CD4-positive, alpha-beta T cell treated with Interleukin-10 for 1 hour (primary cell): Measurements from ENCODE around the gene KAT2B.
A peak's percentile ranks its signal among the peaks of the same experiment; 100 is the strongest.

Experiments used
- DNase-seq: peaks from one replicate; pipeline ENCODE4 v3.0.0-alpha.2; 2020

KAT2B gene

DNA sequence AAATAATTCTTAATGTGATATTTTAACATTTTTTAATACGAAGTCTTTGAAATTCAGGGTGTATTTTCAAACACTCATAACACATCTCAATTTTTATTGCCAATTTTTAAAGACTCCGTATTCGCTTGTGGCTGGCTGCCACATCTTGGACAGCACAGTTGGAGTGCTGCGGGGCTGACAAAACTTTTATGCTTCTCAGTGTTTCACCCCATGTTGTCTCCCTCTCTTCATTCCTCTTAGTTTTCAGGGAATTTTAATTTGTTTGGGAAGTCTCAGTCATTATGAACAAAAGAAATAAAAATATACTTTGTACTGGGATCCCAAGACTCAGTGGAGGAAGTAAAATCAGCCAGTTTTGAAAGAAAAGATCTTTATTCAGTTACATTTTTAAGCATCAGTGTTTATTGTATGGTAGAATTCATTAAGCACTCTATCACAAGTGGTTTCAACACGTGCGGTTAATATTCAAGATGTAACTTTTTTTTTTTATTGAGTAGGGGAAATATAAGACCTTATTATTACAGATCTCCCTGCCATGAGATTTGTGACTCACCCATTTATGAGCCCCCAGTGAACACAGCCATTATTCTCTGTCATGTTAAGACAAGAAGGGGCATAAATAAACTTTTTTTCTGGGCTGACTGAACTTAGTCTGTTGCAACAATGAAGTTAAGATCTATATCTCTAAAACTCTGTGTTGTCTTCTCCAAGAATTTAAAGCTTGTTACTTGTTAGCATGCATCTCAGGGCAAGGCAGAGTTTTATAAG, 26.8 kb downstream of the KAT2B start:
- DNase-seq, result no peak

DNA sequence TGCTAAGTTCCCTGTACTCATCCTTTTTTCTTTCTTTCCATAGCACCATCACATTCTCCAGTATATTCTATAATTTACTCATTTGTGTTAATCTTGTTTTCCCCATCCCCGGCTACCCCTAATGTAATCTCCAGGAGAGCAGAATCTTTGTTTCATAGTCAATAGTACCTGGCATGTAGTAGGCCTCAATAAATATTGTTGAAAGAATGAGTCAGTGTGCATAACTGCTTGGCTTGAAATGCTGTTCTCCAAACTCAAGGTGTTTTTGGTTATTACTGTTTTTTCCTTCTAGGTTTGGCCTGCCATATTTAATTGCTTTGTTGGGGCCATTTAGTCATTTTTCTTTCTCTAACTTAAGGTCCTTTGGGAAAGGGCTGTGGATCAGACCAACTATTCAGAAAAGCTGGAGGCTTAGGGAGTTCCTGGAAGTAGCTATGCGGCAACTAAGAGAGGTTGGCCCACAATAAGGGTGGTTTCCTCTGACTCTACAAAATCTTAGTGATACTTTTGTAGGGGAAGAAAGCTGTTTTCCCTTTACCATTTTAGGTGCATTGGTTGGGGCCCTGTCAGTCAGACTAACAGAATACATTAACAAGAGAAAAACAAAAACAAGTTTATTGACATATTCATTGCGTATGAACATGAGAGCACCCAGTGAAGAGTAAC, 28.4 kb downstream of the KAT2B start:
- DNase-seq, result no peak

DNA sequence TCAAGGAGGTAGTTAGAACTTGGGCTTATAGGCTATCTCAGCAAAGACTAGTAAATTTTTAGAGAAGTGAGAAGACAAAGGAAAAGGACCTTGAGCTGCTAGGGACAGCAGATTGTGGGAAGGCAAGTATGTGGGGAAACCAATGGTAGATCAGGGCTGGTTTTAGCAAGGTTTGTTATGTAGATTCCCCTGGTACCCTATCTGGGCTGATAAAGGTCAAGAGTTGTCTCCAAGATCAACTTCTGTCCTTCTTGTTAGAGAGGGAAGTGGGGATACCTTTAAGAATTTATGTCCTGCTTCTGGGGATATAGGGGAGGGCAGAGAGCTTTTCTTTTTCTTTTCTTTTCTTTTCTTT, 28.9 kb downstream of the KAT2B start:
- no peak for DNase-seq

DNA sequence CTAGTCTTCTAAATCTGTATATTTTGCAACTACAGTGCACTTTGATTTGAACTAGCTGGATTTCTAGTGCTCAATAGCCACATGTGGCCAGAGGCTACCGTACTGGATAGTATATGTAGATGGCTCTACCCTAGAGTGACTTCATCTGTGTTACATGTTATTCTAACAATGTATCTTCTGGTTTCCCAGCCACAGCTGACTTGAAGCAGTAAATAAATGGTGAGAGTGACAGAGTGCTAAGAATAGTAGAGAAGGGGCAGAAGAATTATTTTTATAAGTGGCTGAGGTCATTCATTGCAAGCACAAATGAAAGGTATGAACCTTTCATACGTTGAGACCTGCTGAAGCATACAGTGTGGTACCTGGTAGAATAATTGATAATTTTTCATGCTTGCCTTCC, 30.9 kb downstream of the KAT2B start:
- DNase-seq, result no peak

DNA sequence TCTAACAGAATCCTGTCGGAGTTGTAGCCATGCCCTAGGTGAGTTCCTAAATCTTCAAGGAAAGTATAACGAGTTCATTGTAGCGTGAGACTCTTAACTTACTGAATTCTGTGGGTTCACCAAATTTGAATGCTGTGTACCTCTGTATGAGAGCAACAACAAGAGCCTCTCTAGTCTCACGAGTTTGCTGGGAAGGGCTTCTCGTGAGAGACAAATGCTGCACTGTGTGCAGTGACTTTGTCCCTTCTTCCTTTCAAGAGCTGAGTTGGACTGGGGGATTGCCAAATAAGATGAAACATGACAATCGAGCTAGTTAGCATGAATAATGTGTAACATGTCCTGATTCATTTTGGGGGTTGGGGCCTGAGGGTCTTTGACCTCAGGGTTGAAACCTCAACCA, 32.2 kb downstream of the KAT2B start:
- no peak for DNase-seq

DNA sequence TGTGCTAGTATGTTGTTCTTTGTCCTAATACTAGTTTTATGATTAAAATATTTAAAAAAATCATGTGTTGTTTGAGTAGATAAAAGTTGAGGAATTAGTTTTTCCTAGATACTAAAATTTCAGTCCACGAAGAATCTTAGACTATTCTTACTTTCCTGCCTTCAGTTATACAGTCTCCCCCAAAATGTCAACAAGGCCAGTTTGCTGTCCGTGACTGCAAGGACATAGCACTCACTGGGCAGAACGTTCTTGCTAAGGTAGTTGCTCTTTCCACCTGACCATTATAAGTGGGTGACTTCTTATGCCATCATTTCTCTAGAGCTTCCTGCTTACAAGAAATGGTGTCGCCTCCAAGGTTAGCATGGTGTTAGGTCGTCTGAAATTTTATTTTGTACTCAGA, 32.8 kb downstream of the KAT2B start:
- no peak for DNase-seq

DNA sequence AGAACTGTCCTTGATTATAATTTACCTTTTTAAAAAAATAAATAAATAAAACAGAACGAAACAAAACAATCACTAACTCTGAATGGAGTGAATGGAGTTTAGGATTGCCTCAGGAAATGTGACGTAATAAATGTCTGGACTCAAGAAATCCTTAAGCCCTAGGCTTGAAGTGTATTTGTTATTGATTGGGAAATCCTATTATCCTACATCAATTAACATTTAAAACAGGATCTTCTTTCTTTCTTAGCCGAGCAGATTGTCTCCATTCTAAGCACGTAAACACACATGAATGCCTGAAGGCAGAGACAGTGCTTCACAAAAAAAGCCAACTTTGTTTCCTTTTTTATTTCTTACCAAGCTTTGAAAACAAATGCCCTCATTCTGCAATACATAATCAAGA, 33.4 kb downstream of the KAT2B start:
- no peak for DNase-seq

DNA sequence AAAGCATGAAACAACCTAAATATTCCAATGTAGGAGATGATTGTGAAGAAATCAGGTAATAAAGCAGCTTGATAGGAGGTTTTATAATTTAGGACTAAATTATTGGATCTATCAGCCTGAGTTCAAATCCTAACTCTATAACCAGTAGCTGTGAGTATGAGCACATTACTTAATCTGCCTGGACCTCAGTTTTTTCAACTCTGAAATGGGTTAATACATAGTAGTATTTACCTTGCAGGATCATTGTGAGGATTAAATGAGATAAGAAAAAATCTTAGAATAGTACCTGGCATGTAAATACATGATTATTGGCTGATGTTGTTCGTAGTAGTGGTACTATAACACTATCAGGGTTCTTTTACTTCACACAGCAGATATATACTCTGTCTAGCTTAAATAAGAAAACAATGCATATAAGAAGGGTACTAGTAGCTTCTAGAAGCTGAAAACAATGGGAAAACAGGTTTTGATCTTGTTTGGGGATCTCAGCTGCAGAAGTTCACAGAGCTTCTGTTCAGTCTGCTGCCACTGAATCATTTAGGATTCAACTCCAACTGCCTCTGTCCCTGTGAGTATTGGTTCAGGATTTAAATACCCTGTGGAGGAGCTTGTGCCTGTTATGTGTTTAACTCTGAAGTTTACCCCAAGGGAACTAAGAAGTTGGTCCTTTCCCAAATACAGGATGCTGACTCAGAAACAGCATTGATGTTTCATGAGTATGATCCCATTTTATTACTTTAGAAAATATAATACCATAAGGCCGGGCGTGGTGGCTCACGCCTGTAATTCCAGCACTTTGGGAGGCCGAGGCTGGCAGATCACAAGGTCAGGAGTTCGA, 34.2 kb downstream of the KAT2B start:
- DNase-seq, result no peak

DNA sequence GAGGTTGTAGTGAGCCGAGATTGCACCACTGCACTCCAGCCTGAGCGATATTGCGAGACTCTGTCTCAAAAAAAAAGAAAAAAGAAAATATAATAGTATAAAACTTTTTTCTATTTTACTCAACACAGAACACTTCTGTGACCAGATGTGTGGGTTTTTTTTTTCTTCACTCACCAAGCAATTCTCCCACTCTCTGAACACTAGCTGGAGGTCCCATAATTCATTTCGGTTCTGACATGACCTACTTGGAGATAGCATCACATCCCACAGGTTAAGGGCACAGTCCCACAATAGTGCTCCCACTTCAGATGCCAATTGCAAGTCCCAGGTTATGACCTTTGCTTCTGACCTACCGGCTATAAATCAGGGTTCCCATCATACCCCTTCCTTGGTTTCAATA, 35.0 kb downstream of the KAT2B start:
- no peak for DNase-seq

DNA sequence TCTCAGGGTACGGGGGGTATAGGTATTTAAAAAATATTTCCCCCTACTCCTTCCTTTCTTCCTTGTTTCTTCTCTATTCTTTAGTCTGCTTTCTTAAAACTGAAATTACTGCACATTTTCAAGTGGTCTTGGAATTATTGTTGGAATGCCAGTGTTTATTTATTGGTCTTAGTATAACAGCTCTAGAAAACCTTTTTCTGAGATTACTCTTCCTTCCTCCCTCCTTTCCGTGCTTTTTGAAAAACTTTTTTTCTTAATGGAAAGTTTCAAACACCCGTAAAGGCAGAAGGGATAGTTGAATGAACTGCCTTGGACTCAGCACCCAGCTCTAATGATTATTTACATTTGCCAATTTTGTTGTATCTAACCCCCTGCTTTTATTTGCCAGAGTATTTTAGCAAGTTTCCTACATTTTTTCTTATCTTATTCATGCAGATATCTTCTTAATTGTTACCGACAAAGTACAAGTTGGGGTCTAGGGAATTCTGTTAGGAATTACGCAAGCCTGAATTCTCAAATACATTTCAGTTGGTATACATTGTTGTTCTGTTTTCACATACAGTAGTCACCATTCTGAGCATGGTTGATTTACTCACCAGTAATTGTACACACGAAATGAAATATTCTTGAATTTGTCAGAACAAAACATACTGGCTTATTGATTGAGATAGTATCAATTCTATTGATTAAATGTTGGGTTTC, 36.2 kb downstream of the KAT2B start:
- no peak for DNase-seq

DNA sequence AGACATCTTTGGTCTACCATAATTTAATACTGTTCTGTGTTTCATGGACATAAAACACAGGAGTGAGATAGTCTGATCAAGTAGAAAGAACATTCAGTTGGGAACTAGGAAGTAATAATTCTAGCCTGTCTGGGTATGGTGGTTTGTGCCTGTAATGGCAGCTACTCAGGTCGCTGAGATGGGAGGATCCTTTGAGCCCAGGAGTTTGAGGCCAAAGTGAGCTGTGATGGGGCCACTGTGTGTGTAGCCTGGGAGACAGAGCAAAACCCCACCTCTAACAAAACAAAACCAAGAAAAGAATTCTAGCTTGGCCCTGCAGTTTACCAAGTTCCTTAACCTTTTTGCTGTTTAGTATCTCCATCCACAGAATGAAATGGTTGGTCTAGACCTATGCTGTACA, 36.8 kb downstream of the KAT2B start:
- no peak for DNase-seq

DNA sequence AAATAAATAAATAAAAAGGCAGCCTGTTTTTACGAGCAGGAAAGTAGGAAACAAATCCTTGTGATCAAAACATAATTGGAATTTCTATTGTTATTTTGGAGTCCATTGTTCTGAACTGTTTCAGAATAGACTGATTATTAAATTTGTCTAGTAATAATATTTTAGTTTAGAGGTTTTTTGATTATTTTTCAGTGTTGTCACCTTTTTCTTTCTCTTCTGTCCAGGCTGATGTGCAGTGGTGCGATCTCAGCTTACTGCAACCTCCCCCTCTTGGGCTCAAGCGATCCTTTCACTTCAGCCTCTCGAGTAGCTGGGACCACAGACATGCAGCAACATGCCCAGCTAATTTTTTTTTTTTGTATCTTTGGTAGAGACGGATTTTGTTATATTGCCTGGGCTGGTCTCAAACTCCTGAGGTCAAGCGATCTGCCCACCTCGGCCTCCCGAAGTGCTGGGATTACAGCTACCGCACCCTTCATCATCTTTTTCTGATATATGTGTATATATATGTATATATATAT, 38.0 kb downstream of the KAT2B start:
- DNase-seq, result no peak

DNA sequence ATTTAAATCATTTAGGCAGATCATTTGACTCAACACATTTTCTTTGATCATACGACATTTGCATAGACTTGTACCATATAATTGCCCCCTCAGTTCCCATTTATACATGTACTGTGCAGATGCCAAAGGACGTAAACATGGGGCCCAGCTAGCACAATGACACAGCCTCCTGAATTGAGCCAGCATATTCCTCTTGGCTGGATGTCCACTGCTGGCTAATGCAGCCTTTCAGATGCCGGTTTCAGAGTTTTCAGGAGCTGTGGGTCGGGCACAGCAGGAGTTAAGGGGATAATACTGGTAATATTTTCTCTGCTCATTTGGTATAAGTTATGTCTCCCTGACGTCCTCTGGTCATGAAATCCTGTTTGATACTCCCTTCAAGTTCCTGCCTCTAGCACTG, 39.4 kb downstream of the KAT2B start:
- DNase-seq, result no peak

DNA sequence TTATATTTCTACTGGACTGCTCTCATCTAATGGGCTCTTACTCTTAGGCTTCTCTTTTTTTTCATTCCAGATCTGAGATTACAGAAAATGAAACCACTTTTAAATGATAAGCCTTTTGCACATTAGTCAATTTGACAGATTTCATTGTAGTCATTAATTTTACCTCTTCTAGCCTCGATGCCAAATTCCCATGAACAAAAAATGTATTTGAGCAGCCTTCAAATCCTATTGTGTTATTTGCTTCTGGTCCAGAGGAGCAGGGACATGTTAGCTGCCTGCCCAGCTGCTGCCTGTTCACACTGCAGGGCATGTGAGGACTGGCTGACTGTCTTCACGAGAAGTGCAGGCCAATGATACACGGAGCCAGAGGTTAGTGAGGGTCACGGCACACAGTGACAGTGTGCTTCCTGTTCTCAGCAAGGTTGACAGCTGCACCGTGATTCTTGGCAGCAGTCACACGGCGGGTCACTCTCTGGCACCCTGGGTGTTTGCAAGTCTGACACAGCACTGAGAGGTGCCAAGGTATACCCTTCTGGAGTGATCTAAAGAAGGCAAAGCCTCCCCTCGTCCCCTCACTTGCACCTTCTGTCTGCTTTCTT, 40.8 kb downstream of the KAT2B start:
- peak; percentile 46 for DNase-seq

DNA sequence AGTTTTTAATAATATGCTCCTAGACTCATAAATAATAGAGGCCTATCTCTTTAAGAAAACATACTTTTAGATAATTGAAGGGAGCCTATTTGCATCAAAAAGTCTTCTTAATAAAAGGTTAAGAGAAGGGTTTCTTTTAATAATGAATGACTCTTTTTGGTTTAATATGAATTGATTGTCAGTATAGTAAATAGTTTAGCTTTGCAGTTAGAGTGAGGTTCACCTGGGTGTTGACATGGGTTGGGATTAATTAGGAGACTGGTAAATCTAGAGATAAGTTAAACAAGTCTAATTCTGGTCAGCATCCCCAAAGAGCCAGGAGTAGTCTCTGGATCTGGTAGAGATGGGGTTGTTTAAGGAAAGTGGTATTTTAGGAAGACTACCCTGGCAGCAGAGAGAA, 43.0 kb downstream of the KAT2B start:
- DNase-seq, result no peak

DNA sequence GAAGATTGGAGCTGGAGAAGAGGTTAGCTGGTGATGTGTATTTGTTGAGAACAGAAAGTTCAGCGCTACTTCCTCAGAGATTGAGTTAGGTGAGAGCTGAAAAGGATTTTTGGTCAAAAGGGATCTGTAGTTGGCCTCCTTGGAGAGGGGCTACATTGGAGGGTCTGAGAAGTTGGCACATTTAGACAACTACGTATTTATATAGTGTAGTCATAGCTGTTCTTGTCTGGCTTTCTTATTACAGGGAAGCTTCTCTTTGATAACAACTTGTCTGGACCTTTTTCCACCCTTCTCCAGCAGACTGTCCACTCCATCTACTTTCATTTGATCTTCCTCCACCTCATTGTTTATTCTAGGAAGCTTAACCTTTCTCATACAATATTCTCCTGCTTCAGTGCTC, 43.7 kb downstream of the KAT2B start:
- no peak for DNase-seq

DNA sequence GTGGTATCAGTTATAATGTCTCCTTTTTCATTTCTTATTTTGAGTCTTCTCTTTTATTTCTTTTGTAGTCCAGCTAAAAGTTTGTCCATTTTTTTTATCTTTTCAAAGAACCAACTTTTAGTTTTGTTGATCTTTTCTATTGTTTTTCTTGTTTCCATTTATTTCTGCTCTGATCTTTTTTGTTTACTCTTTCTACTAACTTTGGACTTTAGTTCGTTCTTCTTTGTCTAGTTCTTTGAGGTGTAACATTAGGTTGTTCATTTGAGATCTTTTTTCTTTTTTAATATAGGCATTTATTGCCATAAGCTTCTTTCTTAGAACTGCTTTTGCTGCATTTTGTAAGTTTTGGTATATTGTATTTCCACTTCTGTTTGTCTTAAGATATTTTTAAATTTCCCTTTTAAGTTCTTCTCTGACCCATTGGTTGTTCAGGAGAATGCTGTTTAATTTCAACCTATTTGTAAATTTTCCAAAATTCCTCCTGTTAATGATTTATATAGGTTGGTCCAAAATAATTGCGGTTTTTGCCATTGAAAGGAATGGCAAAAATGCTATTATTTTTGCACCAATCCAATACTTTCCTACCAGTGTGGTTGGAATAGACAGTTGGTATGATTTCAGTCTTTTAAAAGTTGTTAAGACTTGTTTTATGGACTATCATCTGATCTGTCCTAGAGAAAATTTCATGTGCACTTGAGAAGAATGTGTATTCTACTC, 51.2 kb downstream of the KAT2B start:
- DNase-seq, result no peak

DNA sequence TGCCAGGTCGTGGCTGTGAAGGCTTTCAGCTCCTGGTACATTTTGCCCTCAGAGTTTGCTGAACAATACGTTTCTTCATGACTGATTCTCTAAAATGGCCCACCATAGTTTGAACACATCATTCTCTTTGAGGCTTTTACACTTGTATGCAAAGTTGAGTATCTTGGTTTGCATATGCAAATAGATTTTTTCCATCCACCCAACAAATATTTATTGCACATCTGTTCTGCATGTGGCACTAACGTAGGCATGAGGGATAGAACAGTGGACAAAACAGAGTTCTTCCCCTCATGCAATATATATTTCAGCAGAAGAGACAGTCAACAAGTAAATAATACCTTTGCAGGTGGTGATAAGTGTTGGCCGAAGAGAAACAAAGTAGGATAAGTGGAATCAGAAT, 55.2 kb downstream of the KAT2B start:
- no peak for DNase-seq

DNA sequence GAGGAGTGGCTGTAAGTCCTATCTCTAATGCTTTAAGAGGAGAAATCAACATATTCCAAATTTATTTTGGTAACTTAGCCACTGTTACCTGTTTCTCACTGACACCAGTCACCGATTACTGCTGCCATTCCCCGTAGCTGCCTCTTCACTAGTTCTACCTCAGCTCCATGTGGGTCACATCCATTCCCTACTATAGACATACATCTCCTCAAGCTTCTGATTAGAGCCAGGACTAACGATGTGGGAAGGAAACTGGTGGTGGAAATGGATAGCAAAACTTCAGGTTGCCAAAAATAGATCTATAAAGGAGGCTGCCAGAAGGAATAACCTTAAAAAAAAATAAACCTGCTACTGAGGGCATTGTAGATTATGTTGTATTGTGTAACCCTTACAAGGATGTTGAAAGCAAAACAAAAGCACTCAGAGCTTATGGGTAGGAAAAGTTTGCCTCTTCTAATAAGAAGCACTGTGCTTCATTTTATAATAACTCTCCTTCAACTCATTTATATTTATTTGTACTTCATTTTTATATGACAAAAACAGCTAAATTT, 56.0 kb downstream of the KAT2B start:
- DNase-seq, result no peak

DNA sequence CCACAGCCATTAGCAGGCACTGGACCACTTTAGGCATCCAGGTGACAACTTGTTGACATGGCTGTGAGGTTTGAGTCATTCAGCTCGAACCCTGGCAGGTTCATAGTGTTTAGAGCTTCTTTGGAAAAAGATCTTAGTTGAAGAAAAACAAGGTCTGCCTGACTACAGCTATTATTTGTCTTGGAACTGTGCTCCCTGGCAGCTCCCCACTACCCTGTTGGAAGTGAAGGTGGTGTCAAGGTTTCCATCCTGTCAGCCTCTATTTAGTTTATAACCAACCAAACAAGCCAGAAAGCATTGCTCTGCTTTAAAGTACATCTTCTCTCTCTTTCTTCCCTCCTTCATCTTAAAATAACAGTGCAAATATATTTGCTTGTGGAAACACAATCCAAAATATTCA, 56.8 kb downstream of the KAT2B start:
- no peak for DNase-seq

DNA sequence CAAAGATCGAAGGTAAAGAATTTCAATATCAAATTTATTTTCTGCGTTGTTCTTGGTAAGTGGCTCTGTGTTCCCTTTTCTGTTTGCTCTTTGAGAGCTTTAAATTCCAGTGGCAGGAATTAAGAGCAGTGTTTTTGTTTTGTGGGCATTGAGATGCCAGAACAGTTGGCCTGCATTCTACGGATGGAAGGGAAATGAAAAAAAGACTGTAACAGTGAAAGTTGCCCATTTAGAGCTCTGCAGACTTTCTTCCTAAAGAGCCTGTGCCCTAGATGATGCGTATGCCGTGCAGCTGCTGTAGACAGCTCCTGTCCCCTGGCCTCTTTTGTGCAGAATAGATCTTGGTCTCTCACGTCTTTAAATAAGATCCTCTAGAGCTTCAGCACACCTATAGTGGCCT, 58.8 kb downstream of the KAT2B start:
- DNase-seq, result no peak

DNA sequence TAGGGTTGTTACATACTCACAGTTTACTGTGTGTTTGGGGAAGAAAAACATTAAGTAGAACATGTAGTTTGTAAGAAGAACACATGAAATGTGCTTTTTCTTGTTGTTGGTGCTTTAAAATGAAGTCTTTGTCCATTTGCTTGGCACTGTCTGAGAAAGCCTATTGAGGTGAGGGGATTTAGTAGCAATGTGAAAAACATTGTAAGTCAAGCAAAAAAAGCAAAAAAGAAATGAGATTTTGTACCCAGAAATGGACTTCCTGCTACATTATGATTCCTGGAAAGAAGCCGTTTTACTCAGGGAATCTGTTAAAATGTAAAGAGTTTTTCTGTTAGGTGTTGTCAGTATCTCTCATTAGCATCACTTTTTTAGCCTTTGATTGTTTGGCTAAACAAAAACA, 59.9 kb downstream of the KAT2B start:
- DNase-seq, result no peak
